Mesenchymal stem cell (in vitro differentiated cells and primary cell): ENCODE data around the gene SERPINB6.
A peak's percentile ranks its signal among the peaks of the same experiment; 100 is the strongest.
"Not testable (repeated sequence)": the region's sequence is repeated elsewhere in the genome, so short reads cannot be mapped to it uniquely, and the experiment has no call there.

Experiments
- DNase-seq: peaks from one replicate; pipeline ENCODE4 v3.0.0-alpha.2; 2013
- H2AFZ ChIP-seq: one replicate; pipeline ENCODE4 v1.6.1; 2013; ENCODE audit warnings: low read depth, mild to moderate bottlenecking, control low read depth, inconsistent platforms, low read length, moderate library complexity
- H2AK5ac ChIP-seq: 2 replicates; pipeline ENCODE4 v1.6.1; 2013; ENCODE audit warnings: low read length, moderate library complexity, mild to moderate bottlenecking, inconsistent platforms; ENCODE audit not compliant: severe bottlenecking
- H2BK120ac ChIP-seq: one replicate; pipeline ENCODE4 v1.6.1; 2013; ENCODE audit warnings: low read depth, mild to moderate bottlenecking, inconsistent platforms, low read length, moderate library complexity
- H2BK12ac ChIP-seq, 2 experiments: one replicate each; pipeline ENCODE4 v1.6.1; 2013; ENCODE audit warnings: inconsistent platforms in 2 of 2, low read length in 2 of 2, mild to moderate bottlenecking in 2 of 2, moderate library complexity in 2 of 2, control low read depth in 1 of 2
- H2BK15ac ChIP-seq: one replicate; pipeline ENCODE4 v1.6.1; 2013; ENCODE audit warnings: mild to moderate bottlenecking, low read depth, inconsistent platforms; ENCODE audit not compliant: poor library complexity, severe bottlenecking
- H2BK5ac ChIP-seq: 2 replicates; pipeline ENCODE4 v1.6.1; 2013; ENCODE audit warnings: low read depth, mild to moderate bottlenecking, low read length, control low read depth, inconsistent platforms; ENCODE audit not compliant: poor library complexity, severe bottlenecking
- H3K14ac ChIP-seq, 2 experiments: one replicate each; pipeline ENCODE4 v1.6.1; 2013; ENCODE audit warnings: inconsistent platforms in 2 of 2, low read length in 2 of 2, control low read depth in 1 of 2, mild to moderate bottlenecking in 1 of 2, moderate library complexity in 1 of 2
- H3K18ac ChIP-seq, 2 experiments: one replicate each; pipeline ENCODE4 v1.6.1; 2013; ENCODE audit warnings: inconsistent platforms in 2 of 2, low read length in 2 of 2, control low read depth in 1 of 2, low read depth in 1 of 2, mild to moderate bottlenecking in 1 of 2
- H3K23ac ChIP-seq, 2 experiments: one replicate each; pipeline ENCODE4 v1.6.1; 2013; ENCODE audit warnings: inconsistent platforms in 2 of 2, low read length in 2 of 2, mild to moderate bottlenecking in 2 of 2, moderate library complexity in 2 of 2, control low read depth in 1 of 2
- H3K27ac ChIP-seq: 2 replicates; pipeline ENCODE4 v1.5.1; 2013; ENCODE audit warnings: mild to moderate bottlenecking, moderate library complexity, low read length, control low read depth, inconsistent platforms; ENCODE audit not compliant: poor library complexity, severe bottlenecking
- H3K27me3 ChIP-seq, 2 experiments: 2 replicates each; pipeline versions ENCODE4 v1.6.1 to v1.7.0; 2013; ENCODE audit warnings: low read length in 2 of 2, mild to moderate bottlenecking in 2 of 2, moderate library complexity in 2 of 2, control low read depth in 1 of 2, inconsistent platforms in 1 of 2; ENCODE audit not compliant: control insufficient read depth in 1 of 2, insufficient read depth in 1 of 2
- H3K36me3 ChIP-seq, 2 experiments: 2 replicates each; pipeline versions ENCODE4 v1.6.1 to v1.7.0; 2013; ENCODE audit warnings: low read length in 2 of 2, control low read depth in 1 of 2, inconsistent platforms in 1 of 2, low read depth in 1 of 2, mild to moderate bottlenecking in 1 of 2; ENCODE audit not compliant: insufficient read depth in 2 of 2, control insufficient read depth in 1 of 2
- H3K4ac ChIP-seq, 2 experiments: one replicate each; pipeline ENCODE4 v1.6.1; 2013; ENCODE audit warnings: inconsistent platforms in 2 of 2, low read length in 2 of 2, mild to moderate bottlenecking in 2 of 2, moderate library complexity in 2 of 2, control low read depth in 1 of 2, low read depth in 1 of 2
- H3K4me1 ChIP-seq: 2 replicates; pipeline ENCODE4 v1.6.1; 2013; ENCODE audit warnings: low read depth, low read length, control low read depth; ENCODE audit not compliant: control insufficient read depth, insufficient read depth
- H3K4me2 ChIP-seq: 2 replicates; pipeline ENCODE4 v1.6.1; 2013; ENCODE audit warnings: low read length, mild to moderate bottlenecking, inconsistent platforms; ENCODE audit not compliant: poor library complexity, severe bottlenecking
- H3K4me3 ChIP-seq, 2 experiments: 2 replicates each; pipeline versions ENCODE4 v1.5.1 to v1.7.0; 2013; ENCODE audit warnings: low read length in 2 of 2, mild to moderate bottlenecking in 2 of 2, control low read depth in 1 of 2, low read depth in 1 of 2; ENCODE audit not compliant: insufficient read depth in 1 of 2
- H3K79me1 ChIP-seq: replicated peaks from 2 replicates; pipeline ENCODE4 v1.6.1; 2013; ENCODE audit warnings: mild to moderate bottlenecking, control low read depth, low read length, inconsistent platforms; ENCODE audit not compliant: poor library complexity, severe bottlenecking
- H3K9ac ChIP-seq: 2 replicates; pipeline ENCODE4 v1.7.0; 2013; ENCODE audit warnings: mild to moderate bottlenecking, low read length, moderate library complexity
- H3K9me3 ChIP-seq: 2 replicates; pipeline ENCODE4 v1.7.0; 2013; ENCODE audit warnings: mild to moderate bottlenecking, low read length; ENCODE audit not compliant: control insufficient read depth
- H4K8ac ChIP-seq: one replicate; pipeline ENCODE4 v1.6.1; 2013; ENCODE audit warnings: inconsistent platforms, mild to moderate bottlenecking, low read length, moderate library complexity
- H4K91ac ChIP-seq: one replicate; pipeline ENCODE4 v1.6.1; 2013; ENCODE audit warnings: mild to moderate bottlenecking, low read length, inconsistent platforms
- WGBS: methylation state at CpG from one replicate; pipeline ENCODE4 v1.1.7; 2013; ENCODE audit warnings: mixed read lengths; 5-methylcytosine and 5-hydroxymethylcytosine counted together

The SERPINB6 gene

GRCh38 chr6:2932911-2933310 is 38.5 kb downstream of the SERPINB6 start:
- H2BK120ac ChIP-seq, H3K27me3 ChIP-seq, H3K18ac ChIP-seq, H3K79me1 ChIP-seq, H2BK5ac ChIP-seq, H2AK5ac ChIP-seq, H3K9ac ChIP-seq, H3K4ac ChIP-seq, H2BK12ac ChIP-seq, H4K91ac ChIP-seq, H2AFZ ChIP-seq, H3K14ac ChIP-seq, H3K4me3 ChIP-seq, H3K4me1 ChIP-seq, H3K9me3 ChIP-seq, H3K36me3 ChIP-seq, DNase-seq, H2BK15ac ChIP-seq, H4K8ac ChIP-seq, H3K4me2 ChIP-seq, H3K23ac ChIP-seq, H3K27ac ChIP-seq: not testable (repeated sequence)
- WGBS, result 91% methylated on average over 10 of the region's 11 CpGs

DNA sequence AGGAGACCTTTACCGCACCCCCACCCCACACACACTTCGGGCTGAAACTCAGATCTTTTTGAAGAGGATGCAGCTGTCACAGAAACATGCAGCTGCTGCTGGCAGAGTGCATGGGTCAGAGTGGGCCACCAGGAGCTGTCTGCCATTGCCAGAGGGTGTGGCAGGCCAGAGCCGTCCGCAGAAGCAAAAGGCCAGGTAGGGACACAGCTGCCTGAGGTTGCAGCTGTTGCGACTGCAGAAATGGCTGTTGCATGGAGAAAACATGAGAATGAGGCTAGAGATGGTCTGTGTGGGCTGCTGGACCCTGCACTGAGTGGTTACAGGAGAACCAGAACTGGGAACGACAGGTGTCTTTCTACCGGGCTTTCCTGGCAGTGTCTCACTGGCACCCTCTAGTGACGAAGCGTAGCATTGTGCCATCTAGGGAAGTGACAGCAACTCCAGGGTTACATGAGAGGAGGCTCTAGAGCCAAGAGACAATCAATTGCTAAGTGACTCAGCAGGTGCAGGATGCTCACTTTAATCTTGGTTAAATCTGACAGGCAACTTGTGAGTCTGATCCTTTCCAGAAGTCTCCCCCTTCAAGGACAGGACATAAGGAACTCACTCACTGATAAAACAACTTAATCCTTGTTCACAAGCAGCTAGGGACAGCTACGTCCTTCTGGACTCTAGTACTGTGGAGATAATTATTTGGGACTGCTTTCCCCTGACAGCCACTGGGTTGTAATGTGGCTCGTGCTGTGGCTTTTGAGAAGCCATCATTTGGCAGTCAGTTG is 39.2 kb downstream of the SERPINB6 start:
- Histone ChIP-seq H2BK5ac (no peak overlapping the region), H2BK120ac (no peak overlapping the region), H3K36me3 (no peaks in the 10 kb centered on the region), H3K4ac (no peak overlapping the region), H2BK15ac (no peak overlapping the region), H2AK5ac (no peak overlapping the region), H2AFZ (no peak overlapping the region), H3K4me1 (peaks cover 3% of the 10 kb centered on the region), H3K23ac (no peak overlapping the region), H4K91ac (no peak overlapping the region), H3K9me3 (no peaks in the 10 kb centered on the region), H3K18ac (no peak overlapping the region), H3K79me1 (no peaks in the 10 kb centered on the region), H3K27me3 (peaks cover 0 to 4% of the 10 kb centered on the region in 2 experiments), H3K4me3 (no peak overlapping the region), H3K9ac (no peak overlapping the region), H2BK12ac (no peak overlapping the region), H3K4me2 (no peak overlapping the region), H3K27ac (no peak overlapping the region), H4K8ac (no peak overlapping the region), H3K14ac (no peak overlapping the region)
- 26% methylated on average over 10 of the region's 11 CpGs for WGBS
- peak; percentile 80 for DNase-seq

DNA sequence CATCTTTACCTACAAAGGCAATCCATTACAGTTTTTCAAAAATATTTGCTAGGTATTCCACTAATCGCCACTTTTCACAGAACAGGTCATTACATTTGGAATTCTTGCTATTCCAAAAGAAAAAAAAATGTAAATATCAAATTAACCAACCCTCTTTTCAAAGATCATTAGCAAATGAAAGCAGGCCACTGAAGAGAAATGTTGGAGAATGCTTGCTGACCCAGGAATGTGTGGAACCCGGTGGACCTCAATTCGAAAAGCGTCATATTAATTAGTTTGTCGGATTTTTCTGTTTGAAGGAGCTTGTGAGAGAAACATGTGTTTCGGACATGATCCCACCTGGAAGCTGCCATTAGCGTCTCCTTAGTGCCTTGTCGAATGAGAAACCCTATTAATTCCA is 40.3 kb downstream of the SERPINB6 start:
- no peaks in the 10 kb centered on the region for H3K79me1 ChIP-seq
- no peak overlapping the region for H3K4ac ChIP-seq
- H3K27ac ChIP-seq, result no peak overlapping the region
- H3K23ac ChIP-seq, result no peak overlapping the region
- no peak overlapping the region for H3K4me2 ChIP-seq
- H3K9ac ChIP-seq, result no peak overlapping the region
- H3K4me1 ChIP-seq, result peaks cover 3% of the 10 kb centered on the region
- peaks cover 0 to 4% of the 10 kb centered on the region in 2 experiments for H3K27me3 ChIP-seq
- H2BK12ac ChIP-seq, result no peak overlapping the region
- no peak for DNase-seq
- no peak overlapping the region for H3K4me3 ChIP-seq
- 56% methylated on average over 8 of the region's 8 CpGs for WGBS
- H2AK5ac ChIP-seq, result no peak overlapping the region
- H4K91ac ChIP-seq, result no peak overlapping the region
- H2BK120ac ChIP-seq, result no peak overlapping the region
- no peaks in the 10 kb centered on the region for H3K9me3 ChIP-seq
- H4K8ac ChIP-seq, result no peak overlapping the region
- H3K36me3 ChIP-seq, result no peaks in the 10 kb centered on the region
- no peak overlapping the region for H3K14ac ChIP-seq
- H2BK15ac ChIP-seq, result no peak overlapping the region
- H2BK5ac ChIP-seq, result no peak overlapping the region
- H3K18ac ChIP-seq, result no peak overlapping the region
- no peak overlapping the region for H2AFZ ChIP-seq

DNA sequence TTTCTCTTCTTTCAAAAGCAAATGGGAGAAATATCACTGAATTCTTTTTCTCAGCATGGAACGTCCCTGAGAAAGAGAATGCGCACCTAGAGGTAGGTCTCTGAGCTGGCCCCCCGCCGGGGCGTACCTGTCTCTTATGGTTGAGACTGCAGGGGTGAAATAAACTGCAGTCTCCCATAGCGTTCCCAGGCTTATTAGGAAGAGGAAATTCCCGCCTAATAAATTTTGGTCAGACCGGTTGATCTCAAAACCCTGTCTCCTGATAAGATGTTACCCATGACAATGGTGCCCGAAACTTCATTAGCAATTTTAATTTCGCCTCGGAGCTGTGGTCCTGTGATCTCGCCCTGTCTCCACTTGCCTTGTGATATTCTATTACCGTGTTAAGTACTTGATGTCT is 43.4 kb downstream of the SERPINB6 start:
- H4K8ac ChIP-seq, H4K91ac ChIP-seq, H3K27ac ChIP-seq, H3K27me3 ChIP-seq, H2BK15ac ChIP-seq, H3K4me2 ChIP-seq, H3K14ac ChIP-seq, H2BK120ac ChIP-seq, H3K4me3 ChIP-seq, H2BK5ac ChIP-seq, H3K9me3 ChIP-seq, H2AK5ac ChIP-seq, H3K79me1 ChIP-seq, H3K4ac ChIP-seq, H2AFZ ChIP-seq, H2BK12ac ChIP-seq, DNase-seq, H3K9ac ChIP-seq, H3K4me1 ChIP-seq, H3K18ac ChIP-seq, H3K23ac ChIP-seq, H3K36me3 ChIP-seq: not testable (repeated sequence)
- 70% methylated on average over 13 of the region's 13 CpGs for WGBS
